Astrocyte (in vitro differentiated cells and primary cell): Measurements from ENCODE around the gene SAMHD1.

Experiments
- CTCF ChIP-seq: IDR thresholded peaks from 2 replicates; pipeline ENCODE4 v1.5.1; 2011; ENCODE audit warnings: low read depth, mild to moderate bottlenecking, inconsistent platforms, low read length, moderate library complexity; ENCODE audit not compliant: insufficient read depth
- EZH2 ChIP-seq: IDR thresholded peaks from 2 replicates; pipeline ENCODE4 v1.6.1; 2012; ENCODE audit warnings: mild to moderate bottlenecking, low read length, inconsistent platforms; ENCODE audit not compliant: insufficient read depth

GRCh38 chr20:36908603-36909002 is 42.9 kb downstream of the SAMHD1 start:
- TF ChIP-seq EZH2 (no peak), CTCF (no peak)
